Measurements from ENCODE around the gene CH25H. TPM values are rescaled to one million over a fixed set of nuclear protein-coding genes. Genes with fewer than 3 reads are reported as not detected.

Gene CH25H
- total RNA-seq, 2 donors from 2014 or later = 1.1 to 1.6 TPM

GRCh38 chr10:89162596-89162995, 44.5 kb downstream of the CH25H start:
- intact Hi-C loops (cut with DNase I) = no loop called here
- Histone ChIP-seq H3K4me1 (replicated peaks) (no peaks in the 10 kb centered on the region), H3K27me3 (replicated peaks; ENCODE audit: insufficient read depth) (no peaks in the 10 kb centered on the region), H3K36me3 (no peaks in the 10 kb centered on the region), H3K27ac (no peak overlapping the region), H3K4me3 (no peak overlapping the region), H3K9me3 (no peaks in the 10 kb centered on the region)
- TF ChIP-seq, protein P1, sequence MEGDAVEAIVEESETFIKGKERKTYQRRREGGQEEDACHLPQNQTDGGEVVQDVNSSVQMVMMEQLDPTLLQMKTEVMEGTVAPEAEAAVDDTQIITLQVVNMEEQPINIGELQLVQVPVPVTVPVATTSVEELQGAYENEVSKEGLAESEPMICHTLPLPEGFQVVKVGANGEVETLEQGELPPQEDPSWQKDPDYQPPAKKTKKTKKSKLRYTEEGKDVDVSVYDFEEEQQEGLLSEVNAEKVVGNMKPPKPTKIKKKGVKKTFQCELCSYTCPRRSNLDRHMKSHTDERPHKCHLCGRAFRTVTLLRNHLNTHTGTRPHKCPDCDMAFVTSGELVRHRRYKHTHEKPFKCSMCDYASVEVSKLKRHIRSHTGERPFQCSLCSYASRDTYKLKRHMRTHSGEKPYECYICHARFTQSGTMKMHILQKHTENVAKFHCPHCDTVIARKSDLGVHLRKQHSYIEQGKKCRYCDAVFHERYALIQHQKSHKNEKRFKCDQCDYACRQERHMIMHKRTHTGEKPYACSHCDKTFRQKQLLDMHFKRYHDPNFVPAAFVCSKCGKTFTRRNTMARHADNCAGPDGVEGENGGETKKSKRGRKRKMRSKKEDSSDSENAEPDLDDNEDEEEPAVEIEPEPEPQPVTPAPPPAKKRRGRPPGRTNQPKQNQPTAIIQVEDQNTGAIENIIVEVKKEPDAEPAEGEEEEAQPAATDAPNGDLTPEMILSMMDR (IDR thresholded peaks at IDR 0.05) = no peak
- TF ChIP-seq POLR2A (IDR thresholded peaks at IDR 0.05) (no peak), POLR2AphosphoS5 (IDR thresholded peaks at IDR 0.05) (no peak)
- no peak for DNase-seq (ENCODE audit: low spot score)

DNA sequence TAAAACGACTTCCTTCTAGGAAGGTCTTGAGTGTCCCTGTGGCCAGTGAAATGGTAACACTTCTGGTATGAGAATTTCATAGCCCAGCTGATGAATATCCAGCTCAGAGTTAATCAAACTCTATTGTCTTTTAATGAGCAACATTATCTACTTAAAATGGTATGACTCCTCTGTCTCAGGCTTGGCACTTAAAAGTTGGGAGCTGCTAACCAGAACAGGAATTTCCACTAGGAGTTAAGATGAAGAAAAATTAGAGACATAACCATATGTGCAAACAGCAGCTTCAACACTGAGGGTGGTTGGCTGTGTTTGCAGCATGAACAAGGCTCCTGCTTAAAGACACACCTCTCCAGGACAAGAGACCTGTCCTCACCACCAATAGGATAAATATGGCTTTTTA, 46.8 kb downstream of the CH25H start:
- Histone ChIP-seq H3K9me3 (no peaks in the 10 kb centered on the region), H3K27me3 (replicated peaks; ENCODE audit: insufficient read depth) (no peaks in the 10 kb centered on the region), H3K27ac (no peak overlapping the region), H3K36me3 (no peaks in the 10 kb centered on the region), H3K4me3 (no peak overlapping the region), H3K4me1 (replicated peaks) (no peaks in the 10 kb centered on the region)
- no peak for DNase-seq (ENCODE audit: low spot score)
- intact Hi-C loops (cut with DNase I) = no loop called here
- TF ChIP-seq, protein P1 (IDR thresholded peaks at IDR 0.05) = no peak
- TF ChIP-seq POLR2AphosphoS5 (IDR thresholded peaks at IDR 0.05) = no peak
- TF ChIP-seq POLR2A (IDR thresholded peaks at IDR 0.05) = no peak
- 88% methylated on average over 1 of the region's 1 CpG for WGBS

DNA sequence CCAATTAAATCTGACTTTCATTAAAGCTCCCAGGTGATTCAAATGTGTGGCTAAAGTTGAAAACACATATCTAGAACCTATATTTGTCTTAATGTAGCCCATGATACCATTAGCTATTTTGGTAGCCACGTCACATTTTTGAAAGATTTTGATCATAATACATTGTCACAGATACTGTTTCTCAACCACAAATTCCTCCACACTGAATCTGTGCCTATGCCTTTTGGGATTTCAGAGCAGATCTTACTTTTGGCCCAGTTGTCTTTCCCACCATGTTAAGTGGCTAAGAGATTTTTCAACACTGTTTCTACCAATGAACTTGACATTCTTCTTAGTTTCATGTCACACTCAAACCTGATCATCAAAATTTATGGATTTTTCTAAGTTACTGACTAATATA, 47.4 kb downstream of the CH25H start:
- intact Hi-C loops (cut with DNase I) = no loop called here
- no peak for TF ChIP-seq POLR2AphosphoS5 (IDR thresholded peaks at IDR 0.05)
- no peak for TF ChIP-seq POLR2A (IDR thresholded peaks at IDR 0.05)
- TF ChIP-seq, protein P1 (IDR thresholded peaks at IDR 0.05) = no peak

GRCh38 chr10:89159316-89159715, 47.8 kb downstream of the CH25H start:
- intact Hi-C loops (cut with DNase I) = no loop called here
- TF ChIP-seq POLR2A (IDR thresholded peaks at IDR 0.05) = no peak
- TF ChIP-seq, protein P1 (IDR thresholded peaks at IDR 0.05) = no peak
- TF ChIP-seq POLR2AphosphoS5 (IDR thresholded peaks at IDR 0.05) = no peak
- H3K27me3 ChIP-seq (replicated peaks; ENCODE audit: insufficient read depth) = no peaks in the 10 kb centered on the region

More for the DNA sequence above, 47.4 kb downstream of the CH25H start:
- H3K27ac ChIP-seq = no peak overlapping the region
- H3K4me1 ChIP-seq (replicated peaks) = no peaks in the 10 kb centered on the region
- no peak for DNase-seq (ENCODE audit: low spot score)
- H3K27me3 ChIP-seq (replicated peaks; ENCODE audit: insufficient read depth) = no peaks in the 10 kb centered on the region
- no peak overlapping the region for H3K4me3 ChIP-seq
- H3K9me3 ChIP-seq = no peaks in the 10 kb centered on the region
- H3K36me3 ChIP-seq = no peaks in the 10 kb centered on the region
- 96% methylated on average over 1 of the region's 1 CpG for WGBS

DNA sequence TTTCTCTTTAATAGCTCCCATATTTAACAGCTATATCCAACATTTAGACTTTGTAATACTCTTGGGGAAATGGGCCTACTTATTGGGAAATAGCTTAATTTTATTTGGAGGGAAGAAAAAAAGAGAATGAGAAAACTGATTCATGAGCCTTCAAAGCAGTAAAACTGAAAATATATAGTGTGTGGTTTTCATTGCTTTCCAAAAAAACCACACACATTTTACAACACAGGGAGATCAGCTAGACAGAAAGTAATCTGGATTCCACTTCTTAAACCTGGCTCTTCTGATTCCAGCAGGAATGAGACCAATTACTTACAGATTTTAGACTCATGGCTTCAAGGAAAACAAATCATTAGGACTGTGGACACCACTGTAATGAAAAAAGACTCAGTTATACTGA, 48.7 kb downstream of the CH25H start:
- intact Hi-C loops (cut with DNase I) = no loop called here
- Histone ChIP-seq H3K27me3 (replicated peaks; ENCODE audit: insufficient read depth) (no peaks in the 10 kb centered on the region), H3K4me1 (replicated peaks) (no peaks in the 10 kb centered on the region), H3K36me3 (no peaks in the 10 kb centered on the region), H3K9me3 (no peaks in the 10 kb centered on the region), H3K4me3 (no peak overlapping the region), H3K27ac (no peak overlapping the region)
- no peak for DNase-seq (ENCODE audit: low spot score)
- TF ChIP-seq, protein P1 (IDR thresholded peaks at IDR 0.05) = no peak
- no peak for TF ChIP-seq POLR2AphosphoS5 (IDR thresholded peaks at IDR 0.05)
- no peak for TF ChIP-seq POLR2A (IDR thresholded peaks at IDR 0.05)

More at GRCh38 chr10:89159316-89159715, 47.8 kb downstream of the CH25H start:
- H3K4me1 ChIP-seq (replicated peaks) = no peaks in the 10 kb centered on the region
- H3K4me3 ChIP-seq = no peak overlapping the region
- no peak for DNase-seq (ENCODE audit: low spot score)
- H3K36me3 ChIP-seq = no peaks in the 10 kb centered on the region
- H3K27ac ChIP-seq = no peak overlapping the region
- H3K9me3 ChIP-seq = no peaks in the 10 kb centered on the region

All from prostate gland (tissue), 2 donors.